Measurements from ENCODE around the gene OR13G1. TPM values are rescaled to one million over a fixed set of nuclear protein-coding genes. Genes with fewer than 3 reads are reported as not detected.

The OR13G1 gene, protein sequence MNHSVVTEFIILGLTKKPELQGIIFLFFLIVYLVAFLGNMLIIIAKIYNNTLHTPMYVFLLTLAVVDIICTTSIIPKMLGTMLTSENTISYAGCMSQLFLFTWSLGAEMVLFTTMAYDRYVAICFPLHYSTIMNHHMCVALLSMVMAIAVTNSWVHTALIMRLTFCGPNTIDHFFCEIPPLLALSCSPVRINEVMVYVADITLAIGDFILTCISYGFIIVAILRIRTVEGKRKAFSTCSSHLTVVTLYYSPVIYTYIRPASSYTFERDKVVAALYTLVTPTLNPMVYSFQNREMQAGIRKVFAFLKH
- total RNA-seq (2016; rRNA removed; fragmentation: Illumina TruSeq; extraction: Trizol): not detected in 2 replicates
- not detected in 2 replicates for total RNA-seq (2016; cell fraction: cytosol; rRNA removed; fragmentation: Illumina TruSeq; extraction: Trizol; ENCODE audit: low read depth)
- not detected in 2 replicates for total RNA-seq (2016; cell fraction: insoluble cytoplasmic fraction; rRNA removed; fragmentation: Illumina TruSeq; extraction: Trizol)
- total RNA-seq (2016; cell fraction: membrane; rRNA removed; fragmentation: Illumina TruSeq; extraction: Trizol): not detected in 2 replicates
- total RNA-seq (2016; cell fraction: nucleus; rRNA removed; fragmentation: Illumina TruSeq; extraction: Trizol): not detected in 2 replicates
- polyA plus RNA-seq (2011; rRNA removed): not detected in 2 replicates
- polyA plus RNA-seq (2011; cell fraction: cytosol; rRNA removed): not detected in 2 replicates
- polyA plus RNA-seq (2011; cell fraction: nucleus; rRNA removed): not detected in 2 replicates
- not detected in 2 replicates for polyA plus RNA-seq (2012)
- not detected in 2 replicates for polyA plus RNA-seq (2016; cell fraction: cytosol; fragmentation: Illumina TruSeq; extraction: Trizol; ENCODE audit: low read depth)
- not detected in 2 replicates for polyA plus RNA-seq (2016; cell fraction: insoluble cytoplasmic fraction; fragmentation: Illumina TruSeq; extraction: Trizol; ENCODE audit: low read depth)
- polyA plus RNA-seq (2016; cell fraction: membrane; fragmentation: Illumina TruSeq; extraction: Trizol; ENCODE audit: low read depth): not detected in 2 replicates
- not detected in 2 replicates for polyA plus RNA-seq (2016; cell fraction: nucleus; fragmentation: Illumina TruSeq; extraction: Trizol; ENCODE audit: insufficient read depth, low read depth)
- polyA minus RNA-seq (2011; rRNA and poly(A)+ RNA removed; ENCODE audit: low replicate concordance): not detected in 2 replicates
- polyA minus RNA-seq (2011; cell fraction: cytosol; rRNA and poly(A)+ RNA removed): not detected in 2 replicates
- polyA minus RNA-seq (2011; cell fraction: nucleus; rRNA and poly(A)+ RNA removed): not detected in 2 replicates
- not detected for Bru-seq, nascent RNA
- not detected for BruChase-seq, experiment 1, labeled RNA remaining after a 6-hour chase
- not detected for BruChase-seq, experiment 2, labeled RNA remaining after a 2-hour chase
- long read RNA-seq, experiment 1: 0 reads
- long read RNA-seq, experiment 2: 0 reads

DNA sequence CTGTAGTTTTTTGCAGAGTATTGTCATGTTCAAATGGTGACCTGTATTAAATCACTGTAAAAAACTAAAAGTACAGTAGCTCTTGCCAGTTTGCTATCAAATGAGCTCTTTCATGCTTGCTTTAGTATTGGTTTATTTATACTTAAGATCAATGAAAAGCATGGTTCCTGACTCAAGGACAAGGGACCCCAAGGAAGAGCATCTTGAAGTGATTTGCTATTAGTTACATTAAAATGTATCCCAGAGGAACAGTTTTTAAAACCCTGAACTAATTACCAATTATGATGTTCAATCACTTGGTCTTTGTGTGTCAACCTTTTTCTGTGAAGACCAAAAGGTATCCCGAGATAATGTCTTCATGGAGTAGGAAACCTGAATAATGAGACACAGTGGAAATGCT lies at the start of gene OR13G1:
Gene OR13G1 (minus strand): TSS at position 101 of the 400 bp plus-strand sequence. CDS start 6,698 bp downstream, outside the sequence.
- Histone ChIP-seq H3K79me2 (ENCODE audit: insufficient read depth, low read length) (no peaks in the 10 kb centered on the region), H3K4me2 (ENCODE audit: low read depth, low read length) (no peak within 1 kb of the TSS), H3K9me3 (ENCODE audit: low read length) (peaks cover 9% of the 10 kb centered on the region), H3K27me3 (ENCODE audit: control insufficient read depth in 1 of 2, insufficient read depth in 2 of 2, low read length in 2 of 2) (no peaks in the 10 kb centered on the region), H3K4me1 (ENCODE audit: insufficient read depth, low read length) (no peaks in the 10 kb centered on the region), H3K9ac (ENCODE audit: insufficient read depth, low read depth, low read length) (no peak within 1 kb of the TSS), H3K27ac (ENCODE audit: extremely low read length, insufficient read depth, low read length) (no peak within 1 kb of the TSS), H4K20me1 (ENCODE audit: insufficient read depth, low read length) (no peaks in the 10 kb centered on the region), H3K4me3 (replicated peaks in 1 of 3; ENCODE audit: insufficient read depth in 1 of 3, low read depth in 2 of 3, low read length in 3 of 3) (no peak within 1 kb of the TSS), H2AFZ (ENCODE audit: low read length) (no peak within 1 kb of the TSS), H3K36me3 (replicated peaks in 1 of 2; ENCODE audit: control insufficient read depth in 1 of 2, insufficient read depth in 2 of 2, low read length in 2 of 2) (no peaks in the 10 kb centered on the region)
- no TSS peak for BruUV-seq (replicated peaks)
- POLR2A ChIA-PET: no interaction called here
- intact Hi-C loops (cut with micrococcal nuclease; ENCODE audit: unreplicated experiment) (no loop called here), in situ Hi-C loops (cut with HindIII; ENCODE audit: extremely low pct_ligation_motif_present, low pct_unique_long_range_greater_than_20kb) (no loop called here)
- DNase-seq (ENCODE audit: low spot score) (no peak), ATAC-seq (no peak), FAIRE-seq (no peak)
- WGBS (ENCODE audit: low lambda C conversion rate): 0% methylated on average over 1 of the region's 1 CpG
- CTCF ChIA-PET (ENCODE audit: low intra/inter-chr PET ratio, low total read pairs): no interaction called here
- TF ChIP-seq PHF8 (CRISPR knock-in tag; IDR thresholded peaks at IDR 0.05) (no peak), HES4 (CRISPR knock-in tag; IDR thresholded peaks at IDR 0.05; ENCODE audit: borderline replicate concordance) (no peak), GATA4 (IDR thresholded peaks at IDR 0.05; ENCODE audit: borderline replicate concordance, low read depth) (no peak), GTF3A (CRISPR knock-in tag; conservative IDR thresholded peaks at IDR 0.05) (no peak), ZNF274 (CRISPR knock-in tag; IDR thresholded peaks at IDR 0.05) (no peak), KDM5A (IDR thresholded peaks at IDR 0.05; ENCODE audit: borderline replicate concordance, low read length) (no peak), BRCA1 (CRISPR knock-in tag; IDR thresholded peaks at IDR 0.05) (no peak), HIC2 (CRISPR knock-in tag; IDR thresholded peaks at IDR 0.05; ENCODE audit: low read depth) (no peak), GZF1 (CRISPR knock-in tag; IDR thresholded peaks at IDR 0.05) (no peak), POLR2AphosphoS5 (IDR thresholded peaks at IDR 0.05; ENCODE audit: low read depth, low read length) (no peak), GABPA (IDR thresholded peaks at IDR 0.05; ENCODE audit: low read depth, low read length) (no peak), GABPA (CRISPR knock-in tag; IDR thresholded peaks at IDR 0.05; ENCODE audit: low read depth) (no peak), ZBTB7B (CRISPR knock-in tag; IDR thresholded peaks at IDR 0.05) (no peak), IKZF1 (IDR thresholded peaks at IDR 0.05) (no peak), ZNF343 (CRISPR knock-in tag; IDR thresholded peaks at IDR 0.05) (no peak)
- TF ChIP-seq, protein P1, sequence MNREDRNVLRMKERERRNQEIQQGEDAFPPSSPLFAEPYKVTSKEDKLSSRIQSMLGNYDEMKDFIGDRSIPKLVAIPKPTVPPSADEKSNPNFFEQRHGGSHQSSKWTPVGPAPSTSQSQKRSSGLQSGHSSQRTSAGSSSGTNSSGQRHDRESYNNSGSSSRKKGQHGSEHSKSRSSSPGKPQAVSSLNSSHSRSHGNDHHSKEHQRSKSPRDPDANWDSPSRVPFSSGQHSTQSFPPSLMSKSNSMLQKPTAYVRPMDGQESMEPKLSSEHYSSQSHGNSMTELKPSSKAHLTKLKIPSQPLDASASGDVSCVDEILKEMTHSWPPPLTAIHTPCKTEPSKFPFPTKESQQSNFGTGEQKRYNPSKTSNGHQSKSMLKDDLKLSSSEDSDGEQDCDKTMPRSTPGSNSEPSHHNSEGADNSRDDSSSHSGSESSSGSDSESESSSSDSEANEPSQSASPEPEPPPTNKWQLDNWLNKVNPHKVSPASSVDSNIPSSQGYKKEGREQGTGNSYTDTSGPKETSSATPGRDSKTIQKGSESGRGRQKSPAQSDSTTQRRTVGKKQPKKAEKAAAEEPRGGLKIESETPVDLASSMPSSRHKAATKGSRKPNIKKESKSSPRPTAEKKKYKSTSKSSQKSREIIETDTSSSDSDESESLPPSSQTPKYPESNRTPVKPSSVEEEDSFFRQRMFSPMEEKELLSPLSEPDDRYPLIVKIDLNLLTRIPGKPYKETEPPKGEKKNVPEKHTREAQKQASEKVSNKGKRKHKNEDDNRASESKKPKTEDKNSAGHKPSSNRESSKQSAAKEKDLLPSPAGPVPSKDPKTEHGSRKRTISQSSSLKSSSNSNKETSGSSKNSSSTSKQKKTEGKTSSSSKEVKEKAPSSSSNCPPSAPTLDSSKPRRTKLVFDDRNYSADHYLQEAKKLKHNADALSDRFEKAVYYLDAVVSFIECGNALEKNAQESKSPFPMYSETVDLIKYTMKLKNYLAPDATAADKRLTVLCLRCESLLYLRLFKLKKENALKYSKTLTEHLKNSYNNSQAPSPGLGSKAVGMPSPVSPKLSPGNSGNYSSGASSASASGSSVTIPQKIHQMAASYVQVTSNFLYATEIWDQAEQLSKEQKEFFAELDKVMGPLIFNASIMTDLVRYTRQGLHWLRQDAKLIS (CRISPR knock-in tag; IDR thresholded peaks at IDR 0.05): no peak

Data from HepG2 (cell line).